Measurements from ENCODE around the gene IQCH. TPM values are rescaled to one million over a fixed set of nuclear protein-coding genes. Genes with fewer than 3 reads are reported as not detected.

The IQCH gene
- total RNA-seq, 1 donor from 2014 or later: 1.4 TPM

- ATAC-seq: no peak
Measured at GRCh38 chr15:67505675-67506572, 251.3 kb downstream of the IQCH start.

DNA sequence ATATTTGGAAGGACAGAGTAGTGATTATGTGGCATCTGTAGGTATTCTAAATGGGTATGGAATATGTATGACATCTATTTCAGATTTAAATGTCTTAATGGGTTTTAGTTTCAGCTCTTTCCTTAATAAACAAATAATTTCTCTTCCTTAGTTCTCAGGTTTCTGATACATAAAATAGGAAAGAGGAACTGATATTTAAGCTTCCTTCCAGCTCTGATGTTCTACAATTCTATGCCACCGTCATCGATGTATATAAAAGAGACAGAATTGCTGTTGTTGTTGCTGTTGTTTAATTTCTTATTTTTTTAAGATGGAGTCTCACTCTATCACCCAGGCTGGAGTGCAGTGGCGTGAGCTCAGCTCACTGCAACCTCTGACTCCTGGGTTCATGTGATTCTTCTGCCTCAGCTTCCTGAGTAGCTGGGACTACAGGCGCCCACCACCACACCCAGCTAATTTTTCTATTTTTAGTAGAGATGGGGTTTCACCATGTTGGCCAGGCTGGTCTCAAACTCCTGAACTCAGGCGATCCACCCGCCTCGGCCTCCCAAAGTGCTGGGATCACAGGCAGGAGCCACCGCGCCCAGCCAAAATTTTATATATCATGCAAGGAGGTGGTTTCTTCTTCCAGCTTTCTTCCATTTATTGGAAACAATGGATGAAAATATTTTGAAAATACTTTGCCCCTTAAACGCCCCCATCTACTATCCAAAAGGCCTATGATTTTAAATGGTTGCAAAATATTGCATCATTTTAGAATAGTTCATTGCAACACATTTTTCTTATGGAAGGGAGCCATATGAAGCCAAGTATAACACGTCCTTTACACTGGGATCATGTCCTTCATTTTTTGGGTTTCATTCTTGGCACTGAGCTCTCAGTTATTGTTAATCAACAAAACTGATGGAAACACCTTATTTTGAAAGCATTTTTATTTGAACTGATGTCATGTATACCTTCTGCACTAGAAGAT is 252.5 kb downstream of the IQCH start:
- ATAC-seq: no peak

DNA sequence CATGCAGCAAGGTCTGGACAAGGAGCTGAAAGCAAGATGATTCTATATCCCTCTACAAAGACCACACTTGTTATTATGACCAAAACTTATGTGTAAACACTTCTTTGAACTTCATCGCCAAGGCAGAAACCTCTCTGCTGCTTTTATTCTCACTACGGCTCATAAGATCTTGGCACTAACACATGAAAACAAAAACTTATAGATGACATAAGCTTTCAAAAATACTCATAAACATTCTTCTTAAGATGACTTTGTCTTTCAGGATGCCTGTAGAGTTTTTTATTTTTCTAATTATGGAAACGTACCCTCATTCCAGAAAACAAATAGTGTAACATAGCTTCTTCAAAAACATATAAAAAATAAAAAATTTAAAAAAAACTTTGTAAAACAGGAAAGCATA is 253.8 kb downstream of the IQCH start:
- ATAC-seq: no peak

DNA sequence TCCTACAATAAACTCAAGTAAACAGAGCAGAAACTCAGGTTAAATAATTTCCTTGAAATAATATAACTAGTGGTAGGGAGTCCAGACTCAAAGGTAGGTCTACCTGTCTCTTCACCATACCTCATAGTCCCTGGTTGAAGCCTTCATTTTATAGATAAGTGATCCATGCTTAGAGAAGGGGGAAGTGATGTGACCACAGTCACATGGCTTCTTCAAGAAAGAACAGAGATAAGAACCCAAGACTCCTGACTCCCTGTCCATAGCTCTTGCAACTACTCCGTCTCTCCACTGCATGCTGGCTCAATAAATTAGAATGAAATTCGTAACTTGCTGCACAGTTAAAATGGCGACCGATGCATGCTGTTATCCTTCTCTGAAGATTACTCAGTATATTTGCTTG is 255.3 kb downstream of the IQCH start:
- ATAC-seq: no peak

- ATAC-seq: no peak
Measured at GRCh38 chr15:67510597-67511190, 256.1 kb downstream of the IQCH start.

DNA sequence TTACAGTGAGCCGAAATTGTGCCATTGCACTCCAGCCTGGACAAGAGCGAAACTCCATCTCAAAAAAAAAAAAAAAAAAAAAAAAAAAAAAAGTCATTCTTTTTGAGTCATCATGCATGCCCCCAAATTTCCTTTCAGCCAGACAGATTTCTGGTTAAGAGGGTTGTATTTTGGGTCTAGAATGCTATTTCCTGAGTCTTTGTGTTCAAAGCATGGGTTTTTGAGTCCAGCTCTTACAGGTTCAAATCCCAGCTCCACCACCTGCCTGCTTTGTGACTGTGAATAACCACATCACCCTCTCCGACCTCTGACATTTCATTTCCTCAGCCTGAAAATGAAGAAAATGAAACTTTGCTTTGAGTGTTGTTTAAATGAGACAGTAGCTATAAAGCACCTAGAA is 257.0 kb downstream of the IQCH start:
- ATAC-seq: no peak

- ATAC-seq: no peak
Measured at GRCh38 chr15:67512140-67512539, 257.6 kb downstream of the IQCH start.

GRCh38 chr15:67512933-67513714 is 258.5 kb downstream of the IQCH start:
- ATAC-seq: no peak

- no peak for ATAC-seq
Measured at GRCh38 chr15:67515090-67515489, 260.5 kb downstream of the IQCH start.

GRCh38 chr15:67515557-67515956 is 261.0 kb downstream of the IQCH start:
- ATAC-seq: no peak

DNA sequence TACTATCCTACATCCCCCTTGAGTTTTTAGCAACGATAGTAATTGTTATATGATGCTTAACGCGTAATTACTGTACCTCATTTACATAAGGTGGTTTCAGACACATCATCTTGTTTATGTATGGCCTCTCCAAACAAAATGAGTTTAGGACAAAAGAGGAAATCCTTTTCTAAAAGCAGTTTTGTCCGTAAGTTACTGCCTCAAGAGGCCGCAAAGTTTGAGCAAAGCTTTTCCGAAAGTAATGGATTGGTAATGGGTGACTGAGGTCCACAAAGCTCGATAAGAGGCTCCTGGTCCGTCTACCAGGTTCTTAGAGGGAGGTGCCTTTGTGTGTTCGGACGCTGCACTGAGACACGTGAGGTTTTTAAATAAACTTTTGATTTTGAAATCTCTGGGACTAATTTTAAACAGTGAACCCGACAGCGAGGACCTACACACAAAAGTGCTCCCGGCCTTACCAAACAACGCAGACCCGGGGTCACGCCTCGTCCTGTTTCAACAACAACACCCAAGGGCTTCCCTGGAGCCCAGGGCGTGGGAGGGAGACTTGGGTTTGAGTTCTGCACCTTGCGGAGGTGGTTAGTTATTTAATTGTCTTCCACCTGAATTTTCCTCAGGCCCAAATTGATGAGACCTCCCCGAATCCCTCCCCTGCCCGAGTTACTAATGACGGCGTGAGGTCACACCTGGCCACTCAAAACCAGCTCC is 265.9 kb downstream of the IQCH start:
- ATAC-seq: no peak

DNA sequence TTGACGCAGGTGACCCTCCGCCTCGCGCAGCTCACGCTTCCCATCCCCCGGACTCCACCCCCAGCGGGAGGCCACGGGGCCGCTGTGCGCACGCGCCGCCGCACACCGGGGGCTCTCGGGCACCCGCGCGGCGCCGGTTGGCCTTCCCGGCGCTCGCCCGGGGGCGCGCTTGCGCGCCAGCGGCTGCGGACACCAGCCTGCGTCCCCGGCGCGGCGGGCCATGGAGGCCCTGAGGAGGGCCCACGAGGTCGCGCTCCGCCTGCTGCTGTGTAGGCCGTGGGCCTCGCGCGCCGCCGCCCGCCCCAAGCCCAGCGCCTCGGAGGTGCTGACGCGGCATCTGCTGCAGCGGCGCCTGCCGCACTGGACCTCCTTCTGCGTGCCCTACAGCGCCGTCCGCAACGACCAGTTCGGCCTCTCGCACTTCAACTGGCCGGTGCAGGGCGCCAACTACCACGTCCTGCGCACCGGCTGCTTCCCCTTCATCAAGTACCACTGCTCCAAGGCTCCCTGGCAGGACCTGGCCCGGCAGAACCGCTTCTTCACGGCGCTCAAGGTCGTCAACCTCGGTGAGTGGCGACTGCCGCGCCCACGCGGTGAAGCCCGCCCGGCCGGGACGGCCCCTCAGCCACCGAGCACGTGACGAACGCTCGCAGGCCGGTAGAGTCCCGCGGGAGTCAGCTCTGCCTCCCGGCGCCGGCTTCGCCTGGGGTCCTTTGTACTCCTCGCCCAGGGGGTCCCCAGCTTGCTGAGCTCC is 266.6 kb downstream of the IQCH start, which contains the start of gene C15orf61:
Gene C15orf61 (plus strand): TSS at position 103 of the 754 bp plus-strand sequence. CDS start 118 bp downstream, at position 221.
- ATAC-seq: peak; percentile 90

DNA sequence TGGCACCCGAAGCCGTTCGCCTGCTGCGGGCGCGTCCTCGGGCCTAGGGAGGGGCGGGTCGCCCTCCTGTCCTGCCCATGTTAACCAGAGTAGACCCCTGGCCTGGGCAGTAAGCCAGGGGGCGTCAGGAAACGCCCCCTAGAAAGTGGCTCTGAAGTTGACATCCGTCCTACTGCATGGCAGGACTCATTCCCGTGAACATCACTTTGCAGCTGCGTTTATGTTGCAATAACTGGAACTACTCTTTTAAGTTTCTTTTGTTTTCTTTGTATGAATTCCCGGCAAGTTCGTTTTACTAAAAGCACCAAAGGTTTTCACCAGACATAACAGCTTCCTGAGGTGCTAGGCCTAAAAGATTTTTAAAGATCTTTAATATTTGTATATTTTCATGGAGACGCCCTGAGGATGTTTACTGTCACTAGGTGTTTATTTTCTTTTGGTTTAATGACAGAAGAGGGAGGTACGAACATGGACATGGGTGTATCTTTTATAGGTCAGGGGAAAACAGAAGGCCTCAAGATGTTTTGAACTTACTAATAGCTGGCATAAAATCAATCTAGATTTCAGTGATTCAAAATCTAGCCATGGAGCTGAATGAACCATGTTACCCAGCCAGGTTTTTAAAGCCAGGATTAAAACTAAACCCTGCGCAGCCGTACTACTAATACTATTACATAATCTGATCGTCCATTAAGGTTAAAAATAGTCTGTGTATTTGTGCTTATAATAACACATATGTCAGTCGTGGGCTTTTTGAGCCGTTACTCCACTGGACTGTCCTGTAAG is 267.4 kb downstream of the IQCH start:
- ATAC-seq: peak; percentile 54

DNA sequence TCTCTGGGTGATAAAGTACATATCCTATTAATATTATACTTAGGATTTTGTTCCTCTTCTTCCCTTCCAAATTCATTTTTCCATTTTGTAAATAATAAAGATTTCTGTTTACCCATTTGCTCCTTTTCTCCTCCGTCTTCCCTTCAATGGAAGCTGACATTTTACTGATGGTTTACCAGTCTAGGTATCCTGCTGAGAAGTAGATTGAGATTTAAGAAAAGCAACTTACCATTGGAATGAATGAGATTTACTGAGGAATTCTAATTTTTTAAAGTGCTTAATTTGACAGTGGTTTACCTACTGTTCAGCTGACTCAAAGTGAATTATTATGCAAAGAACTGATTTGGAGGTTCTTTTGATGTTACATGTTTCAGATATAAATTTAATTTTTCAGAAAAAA is 268.7 kb downstream of the IQCH start:
- no peak for ATAC-seq

DNA sequence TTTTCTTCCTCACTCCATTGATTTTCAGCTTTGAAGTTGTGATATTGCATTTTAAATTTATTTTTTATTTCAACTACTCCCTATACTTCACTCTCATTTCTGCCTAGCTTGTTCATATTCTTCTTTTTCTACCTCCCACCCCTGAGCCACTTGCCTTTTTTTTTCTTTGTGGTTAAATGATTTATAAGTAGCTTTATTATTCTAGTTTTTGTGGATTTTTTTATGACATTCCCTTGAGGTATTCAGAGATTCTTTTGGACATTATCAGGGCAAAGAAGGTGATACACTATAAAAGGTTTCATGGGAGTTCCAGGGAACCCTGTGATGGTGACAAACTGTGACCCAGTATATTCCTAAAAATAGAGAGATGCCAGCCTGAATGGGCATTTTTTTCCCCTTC is 269.6 kb downstream of the IQCH start:
- no peak for ATAC-seq

GRCh38 chr15:67528513-67528912 is 273.9 kb downstream of the IQCH start:
- ATAC-seq: no peak

GRCh38 chr15:67531379-67531914 is 276.9 kb downstream of the IQCH start:
- no peak for ATAC-seq

DNA sequence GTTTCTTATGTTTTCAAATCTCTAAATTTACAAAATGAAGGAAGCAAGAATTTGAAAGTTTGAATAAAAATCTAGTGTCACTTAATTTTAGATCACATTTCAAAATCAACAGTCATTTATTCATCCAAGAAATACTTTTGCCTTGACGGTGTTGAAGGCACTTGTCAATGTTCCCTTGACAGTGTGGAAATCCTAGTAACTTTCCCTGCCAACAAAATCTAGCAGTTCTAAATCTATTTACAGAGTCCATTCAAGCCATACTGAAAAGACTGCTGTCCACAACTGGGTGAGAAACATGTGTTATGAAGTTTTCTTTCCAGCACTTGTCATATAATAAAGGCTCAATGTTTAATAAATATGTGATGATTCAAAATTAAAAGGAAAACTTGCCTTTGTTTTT is 279.3 kb downstream of the IQCH start:
- ATAC-seq: no peak

GRCh38 chr15:67534360-67534759 is 279.8 kb downstream of the IQCH start:
- no peak for ATAC-seq
